B cell (primary cell): ENCODE measurements around the gene ITPR2. TPM values are rescaled to one million over a fixed set of nuclear protein-coding genes. Genes with fewer than 3 reads are reported as not detected.
A peak's percentile ranks its signal among the peaks of the same experiment; 100 is the strongest.

ENCODE experiments used
- ATAC-seq: fragments of 200-7000 bp; cut with Tn5 transposase; one replicate; pipeline ENCODE4 v1.10.0; 2021; ENCODE audit warnings: low read depth, mild to moderate bottlenecking, moderate number of reproducible peaks, moderate library complexity
- CTCF ChIA-PET: fragments of 350-600 bp; sonication (Branson Sonifier 250); formaldehyde crosslinking; loops from one replicate; lab custom pipeline; 2021; ENCODE audit warnings: antibody characterized with exemption, inconsistent platforms; lab: Charles Lee
- POLR2A ChIA-PET: fragments of 350-600 bp; sonication (Branson Sonifier 250); formaldehyde crosslinking; loops from one replicate; lab custom pipeline; 2021; ENCODE audit warnings: antibody characterized with exemption; lab: Charles Lee
- DNase-seq: peaks from one replicate; pipeline ENCODE4 v3.0.0; 2013
- H2AFZ ChIP-seq: 2 replicates; pipeline ENCODE4 v1.6.1; 2012; ENCODE audit warnings: mild to moderate bottlenecking, low read depth, low read length; ENCODE audit not compliant: insufficient read depth, poor library complexity, severe bottlenecking
- H3K27ac ChIP-seq, 2 donors: 1 replicate in 1 of 2; 2 replicates in 1 of 2; pipeline ENCODE4 v1.5.1; 2012 to 2013; ENCODE audit warnings: low read length in 2 of 2, mild to moderate bottlenecking in 2 of 2, moderate library complexity in 1 of 2
- H3K27me3 ChIP-seq, 4 experiments: fragments of 200-600 bp in 1 of 4; sonication (generic) in 1 of 4; replicated peaks in 1 of 4; 1 replicate in 2 of 4; 2 replicates in 2 of 4; pipeline versions ENCODE4 v1.6.1 to v1.7.0; 2013 to 2016; ENCODE audit warnings: low read length in 3 of 4, mild to moderate bottlenecking in 2 of 4, mixed read lengths in 1 of 4, moderate library complexity in 1 of 4; ENCODE audit not compliant: insufficient read depth in 4 of 4, control insufficient read depth in 3 of 4; ENCODE audit errors: control extremely low read depth in 1 of 4
- H3K36me3 ChIP-seq, 2 experiments: replicated peaks in 1 of 2; 1 replicate in 1 of 2; 2 replicates in 1 of 2; pipeline versions ENCODE4 v1.6.1 to v1.7.1; 2013; ENCODE audit warnings: low read length in 1 of 2; ENCODE audit not compliant: insufficient read depth in 2 of 2, control insufficient read depth in 1 of 2; ENCODE audit errors: control extremely low read depth in 1 of 2, extremely low read depth in 1 of 2
- H3K4me1 ChIP-seq, 2 donors: fragments of 200-600 bp in 1 of 2; sonication (generic) in 1 of 2; 1 replicate in 1 of 2; 2 replicates in 1 of 2; pipeline versions ENCODE4 v1.5.1 to v1.6.1; 2013 to 2017; ENCODE audit warnings: low read length in 2 of 2; ENCODE audit not compliant: control insufficient read depth in 2 of 2, insufficient read depth in 2 of 2
- H3K4me2 ChIP-seq: replicated peaks from 2 replicates; pipeline ENCODE3; 2012; ENCODE audit warnings: mild to moderate bottlenecking, low read depth, low read length; ENCODE audit not compliant: poor library complexity, severe bottlenecking
- H3K4me3 ChIP-seq, 5 experiments: fragments of 200-600 bp in 1 of 5; sonication (generic) in 1 of 5; 1 replicate in 3 of 5; 2 replicates in 2 of 5; pipeline versions ENCODE4 v1.5.1 to v1.7.0; 2011 to 2016; ENCODE audit warnings: low read length in 4 of 5, mild to moderate bottlenecking in 4 of 5, low read depth in 2 of 5, control low read depth in 1 of 5, moderate library complexity in 1 of 5; ENCODE audit not compliant: insufficient read depth in 1 of 5; ENCODE audit errors: control extremely low read depth in 1 of 5, extremely low read depth in 1 of 5
- H3K79me2 ChIP-seq: fragments of 200-600 bp; sonication (generic); one replicate; pipeline ENCODE4 v1.6.0; 2016; ENCODE audit warnings: low read length; ENCODE audit not compliant: control insufficient read depth, insufficient read depth
- H3K9ac ChIP-seq: fragments of 200-600 bp; sonication (generic); 2 replicates; pipeline ENCODE4 v1.6.1; 2017; ENCODE audit warnings: mild to moderate bottlenecking, low read length, moderate library complexity
- H3K9me3 ChIP-seq, 3 donors: one replicate each; pipeline versions ENCODE4 v1.6.1 to v1.7.1; 2013; ENCODE audit warnings: low read length in 2 of 3; ENCODE audit not compliant: control insufficient read depth in 2 of 3, insufficient read depth in 1 of 3; ENCODE audit errors: control extremely low read depth in 1 of 3
- H4K20me1 ChIP-seq: 2 replicates; pipeline ENCODE4 v1.6.0; 2012; ENCODE audit warnings: mild to moderate bottlenecking, low read length; ENCODE audit not compliant: insufficient read depth, control insufficient read depth, poor library complexity, severe bottlenecking
- H3K27ac Mint-ChIP-seq: one replicate; pipeline ENCODE4 v1.8.0; 2021; ENCODE audit warnings: mixed read lengths
- H3K27me3 Mint-ChIP-seq: one replicate; pipeline ENCODE4 v1.8.0; 2021; ENCODE audit warnings: mixed read lengths
- H3K4me1 Mint-ChIP-seq: one replicate; pipeline ENCODE4 v1.8.0; 2021; ENCODE audit warnings: mixed read lengths
- H3K4me3 Mint-ChIP-seq: one replicate; pipeline ENCODE4 v1.8.0; 2021; ENCODE audit warnings: mixed read lengths
- H3K9me3 Mint-ChIP-seq: one replicate; pipeline ENCODE4 v1.8.0; 2022; ENCODE audit warnings: mixed read lengths; ENCODE audit not compliant: insufficient read depth
- CTCF ChIP-seq: fragments of 200-600 bp; IDR thresholded peaks from one replicate; pipeline ENCODE4 v1.8.0; 2022; ENCODE audit warnings: antibody characterized with exemption, mild to moderate bottlenecking
- EZH2 ChIP-seq: IDR thresholded peaks from 2 replicates; pipeline ENCODE4 v1.6.1; 2012; ENCODE audit warnings: borderline replicate concordance, low read depth, mild to moderate bottlenecking, moderate library complexity, low read length; ENCODE audit not compliant: insufficient read depth, poor library complexity, severe bottlenecking
- WGBS: methylation state at CpG from one replicate; pipeline ENCODE4 v1.1.5; 2013; ENCODE audit warnings: missing lambda C conversion rate; ENCODE audit not compliant: insufficient coverage; 5-methylcytosine and 5-hydroxymethylcytosine counted together
- intact Hi-C: fragments of 100-400 bp; cut with micrococcal nuclease; formaldehyde crosslinking; loops from one replicate; pipeline ENCODE4 v1.10.0; 2022
- polyA plus RNA-seq: library from polyadenylated mRNA; depleted of rRNA; stranded (reverse); fragments of >200 nt; gene quantifications from 2 replicates; pipeline ENCODE4 v1.2.3, GENCODE V29; 2012
- total RNA-seq, 2 donors: library from RNA; stranded (reverse); fragments of 120-200 nt in 1 of 2; gene quantifications; 1 replicate in 1 of 2; 2 replicates in 1 of 2; pipeline versions ENCODE4 v1.2.3 to v1.2.4, GENCODE V29; 2013 to 2022

Gene ITPR2
- total and polyA plus RNA-seq, 2 donors (not counting 1 experiment from before 2014, with no cell fraction given), result 4.3 to 113 TPM

GRCh38 chr12:26773313-26774104, 59.5 kb downstream of the ITPR2 start:
- peaks cover 10% of the 10 kb centered on the region for H3K9me3 Mint-ChIP-seq
- Histone ChIP-seq H3K36me3 (peaks cover 0 to 2% of the 10 kb centered on the region in 2 experiments), H3K4me1 (peaks cover 18 to 20% of the 10 kb centered on the region in 2 donors), H3K4me3 (no peak overlapping the region), H3K27me3 (no peaks in the 10 kb centered on the region), H2AFZ (no peak overlapping the region), H3K27ac (no peak overlapping the region), H3K9ac (no peak overlapping the region), H3K9me3 (peaks cover 1 to 9% (median 8%) of the 10 kb centered on the region in 3 donors), H3K4me2 (no peak overlapping the region), H3K79me2 (peaks cover 8% of the 10 kb centered on the region), H4K20me1 (peaks cover 9% of the 10 kb centered on the region)
- DNase-seq, result no peak
- H3K4me1 Mint-ChIP-seq, result peaks cover 33% of the 10 kb centered on the region
- POLR2A ChIA-PET, result no interaction called here
- TF ChIP-seq CTCF (no peak), EZH2 (no peak)
- ATAC-seq, result no peak
- H3K4me3 Mint-ChIP-seq, result no peak overlapping the region
- H3K27ac Mint-ChIP-seq, result peak overlapping the region; percentile 28
- 60% methylated on average over 1 of the region's 3 CpGs for WGBS
- no peaks in the 10 kb centered on the region for H3K27me3 Mint-ChIP-seq
- CTCF ChIA-PET, result no interaction called here
- intact Hi-C loops, result loop anchor here (2.0 kb wide), 1 partner anchor 23 kb away; no protein-coding TSS in a partner anchor

GRCh38 chr12:26771861-26772260, 61.1 kb downstream of the ITPR2 start:
- H3K4me1 ChIP-seq, result peaks cover 19 to 20% of the 10 kb centered on the region in 2 donors
- no peak overlapping the region for H3K27ac Mint-ChIP-seq
- H3K27me3 ChIP-seq, result no peaks in the 10 kb centered on the region
- ChIA-PET CTCF (no interaction called here), POLR2A (no interaction called here)
- peaks cover 35% of the 10 kb centered on the region for H3K4me1 Mint-ChIP-seq
- H3K36me3 ChIP-seq, result peaks cover 0 to 2% of the 10 kb centered on the region in 2 experiments
- no peak overlapping the region for H3K4me3 Mint-ChIP-seq
- H3K79me2 ChIP-seq, result peaks cover 15% of the 10 kb centered on the region
- WGBS, result 100% methylated on average over 1 of the region's 4 CpGs
- no peak for DNase-seq
- H3K9ac ChIP-seq, result no peak overlapping the region
- no peak overlapping the region for H3K27ac ChIP-seq
- no peak overlapping the region for H3K4me2 ChIP-seq
- H4K20me1 ChIP-seq, result peaks cover 9% of the 10 kb centered on the region
- H3K4me3 ChIP-seq, result no peak overlapping the region
- intact Hi-C loops, result no loop called here
- no peak for TF ChIP-seq CTCF
- H3K27me3 Mint-ChIP-seq, result no peaks in the 10 kb centered on the region
- no peak overlapping the region for H2AFZ ChIP-seq
- peaks cover 0 to 2% (median 0%) of the 10 kb centered on the region in 3 donors for H3K9me3 ChIP-seq
- H3K9me3 Mint-ChIP-seq, result peaks cover 2% of the 10 kb centered on the region
- ATAC-seq, result no peak
